Measurements from ENCODE around the gene MSI2. TPM values are rescaled to one million over a fixed set of nuclear protein-coding genes. Genes with fewer than 3 reads are reported as not detected.
"Not testable (repeated sequence)": the region's sequence is repeated elsewhere in the genome, so short reads cannot be mapped to it uniquely, and the experiment has no call there.

MSI2 gene
- total RNA-seq, 1 donor from 2014 or later, result 54.9 TPM

GRCh38 chr17:57485566-57485865 is 229.2 kb downstream of the MSI2 start:
- DNase-seq, result no peak

- no peak for DNase-seq
Measured at GRCh38 chr17:57485916-57486881, 229.9 kb downstream of the MSI2 start.

- DNase-seq, result no peak
Measured at GRCh38 chr17:57486882-57487301, 230.6 kb downstream of the MSI2 start.

- DNase-seq, result no peak
Measured at GRCh38 chr17:57487573-57487972, 231.2 kb downstream of the MSI2 start.

GRCh38 chr17:57488856-57489255 is 232.5 kb downstream of the MSI2 start:
- peak; percentile 44 for DNase-seq

- no peak for DNase-seq
Measured at GRCh38 chr17:57489321-57489720, 233.0 kb downstream of the MSI2 start.

GRCh38 chr17:57490111-57490845 is 234.0 kb downstream of the MSI2 start:
- no peak for DNase-seq

- DNase-seq, result no peak
Measured at GRCh38 chr17:57490890-57491289, 234.6 kb downstream of the MSI2 start.

GRCh38 chr17:57493171-57493570 is 236.8 kb downstream of the MSI2 start:
- no peak for DNase-seq

GRCh38 chr17:57493625-57494024 is 237.3 kb downstream of the MSI2 start:
- DNase-seq, result no peak

GRCh38 chr17:57494443-57494842 is 238.1 kb downstream of the MSI2 start:
- DNase-seq, result no peak

- DNase-seq, result no peak
Measured at GRCh38 chr17:57495771-57496170, 239.4 kb downstream of the MSI2 start.

- no peak for DNase-seq
Measured at GRCh38 chr17:57496382-57496781, 240.1 kb downstream of the MSI2 start.

- no peak for DNase-seq
Measured at GRCh38 chr17:57498443-57498842, 242.1 kb downstream of the MSI2 start.

- DNase-seq, result not testable (repeated sequence)
Measured at GRCh38 chr17:57499221-57499620, 242.9 kb downstream of the MSI2 start.

- DNase-seq, result no peak
Measured at GRCh38 chr17:57499648-57500049, 243.3 kb downstream of the MSI2 start.

GRCh38 chr17:57501016-57501415 is 244.7 kb downstream of the MSI2 start:
- DNase-seq, result no peak

GRCh38 chr17:57502022-57502421 is 245.7 kb downstream of the MSI2 start:
- DNase-seq, result no peak

- DNase-seq, result no peak
Measured at GRCh38 chr17:57502811-57503241, 246.5 kb downstream of the MSI2 start.

- DNase-seq, result no peak
Measured at GRCh38 chr17:57504208-57504607, 247.9 kb downstream of the MSI2 start.

- DNase-seq, result no peak
Measured at GRCh38 chr17:57505841-57506773, 249.8 kb downstream of the MSI2 start.

GRCh38 chr17:57506774-57507127 is 250.4 kb downstream of the MSI2 start:
- no peak for DNase-seq
